ENCODE data around the gene TSR3.

TSR3 gene

GRCh38 chr16:1323296-1324239 lies 28.1 kb downstream of the TSR3 start:
- H3K4me3 ChIP-seq (ENCODE audit: control insufficient read depth, low read depth, low read length): no peak overlapping the region
- no peak for TF ChIP-seq CTCF (IDR thresholded peaks at IDR 0.05; ENCODE audit: control insufficient read depth, insufficient read depth, low read depth, low read length, missing control alignments)
- no peak for DNase-seq (ENCODE audit: low read depth)

- TF ChIP-seq CTCF (IDR thresholded peaks at IDR 0.05; ENCODE audit: control insufficient read depth, insufficient read depth, low read depth, low read length, missing control alignments): no peak
- DNase-seq (ENCODE audit: low read depth): no peak
- no peak overlapping the region for H3K4me3 ChIP-seq (ENCODE audit: control insufficient read depth, low read depth, low read length)
Observed at GRCh38 chr16:1322407-1322806, 29.3 kb downstream of the TSR3 start.

GRCh38 chr16:1320658-1321240 lies 30.9 kb downstream of the TSR3 start:
- no peak overlapping the region for H3K4me3 ChIP-seq (ENCODE audit: control insufficient read depth, low read depth, low read length)
- no peak for TF ChIP-seq CTCF (IDR thresholded peaks at IDR 0.05; ENCODE audit: control insufficient read depth, insufficient read depth, low read depth, low read length, missing control alignments)
- DNase-seq (ENCODE audit: low read depth): no peak

GRCh38 chr16:1320097-1320496 lies 31.6 kb downstream of the TSR3 start:
- TF ChIP-seq CTCF (IDR thresholded peaks at IDR 0.05; ENCODE audit: control insufficient read depth, insufficient read depth, low read depth, low read length, missing control alignments): no peak
- no peak for DNase-seq (ENCODE audit: low read depth)
- no peak overlapping the region for H3K4me3 ChIP-seq (ENCODE audit: control insufficient read depth, low read depth, low read length)

- no peak overlapping the region for H3K4me3 ChIP-seq (ENCODE audit: control insufficient read depth, low read depth, low read length)
- no peak for TF ChIP-seq CTCF (IDR thresholded peaks at IDR 0.05; ENCODE audit: control insufficient read depth, insufficient read depth, low read depth, low read length, missing control alignments)
- DNase-seq (ENCODE audit: low read depth): no peak
Observed at GRCh38 chr16:1319041-1319440, 32.6 kb downstream of the TSR3 start.

- DNase-seq (ENCODE audit: low read depth): no peak
- no peak overlapping the region for H3K4me3 ChIP-seq (ENCODE audit: control insufficient read depth, low read depth, low read length)
Observed at GRCh38 chr16:1318268-1318545, 33.5 kb downstream of the TSR3 start.

More at GRCh38 chr16:1318268-1318545, 33.5 kb downstream of the TSR3 start:
- TF ChIP-seq CTCF (IDR thresholded peaks at IDR 0.05; ENCODE audit: control insufficient read depth, insufficient read depth, low read depth, low read length, missing control alignments): no peak
